B cell (primary cell): ENCODE results near the gene ZPBP2. TPM values are rescaled to one million over a fixed set of nuclear protein-coding genes. Genes with fewer than 3 reads are reported as not detected.

Source experiments
- ATAC-seq: fragments of 200-7000 bp; cut with Tn5 transposase; one replicate; pipeline ENCODE4 v1.10.0; 2021; ENCODE audit warnings: low read depth, mild to moderate bottlenecking, moderate number of reproducible peaks, moderate library complexity
- CTCF ChIA-PET: fragments of 350-600 bp; sonication (Branson Sonifier 250); formaldehyde crosslinking; loops from one replicate; lab custom pipeline; 2021; ENCODE audit warnings: antibody characterized with exemption, inconsistent platforms; lab: Charles Lee
- POLR2A ChIA-PET: fragments of 350-600 bp; sonication (Branson Sonifier 250); formaldehyde crosslinking; loops from one replicate; lab custom pipeline; 2021; ENCODE audit warnings: antibody characterized with exemption; lab: Charles Lee
- DNase-seq: peaks from one replicate; pipeline ENCODE4 v3.0.0; 2013
- H2AFZ ChIP-seq: 2 replicates; pipeline ENCODE4 v1.6.1; 2012; ENCODE audit warnings: mild to moderate bottlenecking, low read depth, low read length; ENCODE audit not compliant: insufficient read depth, poor library complexity, severe bottlenecking
- H3K27ac ChIP-seq, 2 donors: 1 replicate in 1 of 2; 2 replicates in 1 of 2; pipeline ENCODE4 v1.5.1; 2012 to 2013; ENCODE audit warnings: low read length in 2 of 2, mild to moderate bottlenecking in 2 of 2, moderate library complexity in 1 of 2
- H3K27me3 ChIP-seq, 4 experiments: fragments of 200-600 bp in 1 of 4; sonication (generic) in 1 of 4; replicated peaks in 1 of 4; 1 replicate in 2 of 4; 2 replicates in 2 of 4; pipeline versions ENCODE4 v1.6.1 to v1.7.0; 2013 to 2016; ENCODE audit warnings: low read length in 3 of 4, mild to moderate bottlenecking in 2 of 4, mixed read lengths in 1 of 4, moderate library complexity in 1 of 4; ENCODE audit not compliant: insufficient read depth in 4 of 4, control insufficient read depth in 3 of 4; ENCODE audit errors: control extremely low read depth in 1 of 4
- H3K36me3 ChIP-seq, 2 experiments: replicated peaks in 1 of 2; 1 replicate in 1 of 2; 2 replicates in 1 of 2; pipeline versions ENCODE4 v1.6.1 to v1.7.1; 2013; ENCODE audit warnings: low read length in 1 of 2; ENCODE audit not compliant: insufficient read depth in 2 of 2, control insufficient read depth in 1 of 2; ENCODE audit errors: control extremely low read depth in 1 of 2, extremely low read depth in 1 of 2
- H3K4me1 ChIP-seq, 2 donors: fragments of 200-600 bp in 1 of 2; sonication (generic) in 1 of 2; 1 replicate in 1 of 2; 2 replicates in 1 of 2; pipeline versions ENCODE4 v1.5.1 to v1.6.1; 2013 to 2017; ENCODE audit warnings: low read length in 2 of 2; ENCODE audit not compliant: control insufficient read depth in 2 of 2, insufficient read depth in 2 of 2
- H3K4me2 ChIP-seq: replicated peaks from 2 replicates; pipeline ENCODE3; 2012; ENCODE audit warnings: mild to moderate bottlenecking, low read depth, low read length; ENCODE audit not compliant: poor library complexity, severe bottlenecking
- H3K4me3 ChIP-seq, 5 experiments: fragments of 200-600 bp in 1 of 5; sonication (generic) in 1 of 5; 1 replicate in 3 of 5; 2 replicates in 2 of 5; pipeline versions ENCODE4 v1.5.1 to v1.7.0; 2011 to 2016; ENCODE audit warnings: low read length in 4 of 5, mild to moderate bottlenecking in 4 of 5, low read depth in 2 of 5, control low read depth in 1 of 5, moderate library complexity in 1 of 5; ENCODE audit not compliant: insufficient read depth in 1 of 5; ENCODE audit errors: control extremely low read depth in 1 of 5, extremely low read depth in 1 of 5
- H3K79me2 ChIP-seq: fragments of 200-600 bp; sonication (generic); one replicate; pipeline ENCODE4 v1.6.0; 2016; ENCODE audit warnings: low read length; ENCODE audit not compliant: control insufficient read depth, insufficient read depth
- H3K9ac ChIP-seq: fragments of 200-600 bp; sonication (generic); 2 replicates; pipeline ENCODE4 v1.6.1; 2017; ENCODE audit warnings: mild to moderate bottlenecking, low read length, moderate library complexity
- H3K9me3 ChIP-seq, 3 donors: one replicate each; pipeline versions ENCODE4 v1.6.1 to v1.7.1; 2013; ENCODE audit warnings: low read length in 2 of 3; ENCODE audit not compliant: control insufficient read depth in 2 of 3, insufficient read depth in 1 of 3; ENCODE audit errors: control extremely low read depth in 1 of 3
- H4K20me1 ChIP-seq: 2 replicates; pipeline ENCODE4 v1.6.0; 2012; ENCODE audit warnings: mild to moderate bottlenecking, low read length; ENCODE audit not compliant: insufficient read depth, control insufficient read depth, poor library complexity, severe bottlenecking
- H3K27ac Mint-ChIP-seq: one replicate; pipeline ENCODE4 v1.8.0; 2021; ENCODE audit warnings: mixed read lengths
- H3K27me3 Mint-ChIP-seq: one replicate; pipeline ENCODE4 v1.8.0; 2021; ENCODE audit warnings: mixed read lengths
- H3K4me1 Mint-ChIP-seq: one replicate; pipeline ENCODE4 v1.8.0; 2021; ENCODE audit warnings: mixed read lengths
- H3K4me3 Mint-ChIP-seq: one replicate; pipeline ENCODE4 v1.8.0; 2021; ENCODE audit warnings: mixed read lengths
- H3K9me3 Mint-ChIP-seq: one replicate; pipeline ENCODE4 v1.8.0; 2022; ENCODE audit warnings: mixed read lengths; ENCODE audit not compliant: insufficient read depth
- CTCF ChIP-seq: fragments of 200-600 bp; IDR thresholded peaks from one replicate; pipeline ENCODE4 v1.8.0; 2022; ENCODE audit warnings: antibody characterized with exemption, mild to moderate bottlenecking
- EZH2 ChIP-seq: IDR thresholded peaks from 2 replicates; pipeline ENCODE4 v1.6.1; 2012; ENCODE audit warnings: borderline replicate concordance, low read depth, mild to moderate bottlenecking, moderate library complexity, low read length; ENCODE audit not compliant: insufficient read depth, poor library complexity, severe bottlenecking
- WGBS: methylation state at CpG from one replicate; pipeline ENCODE4 v1.1.5; 2013; ENCODE audit warnings: missing lambda C conversion rate; ENCODE audit not compliant: insufficient coverage; 5-methylcytosine and 5-hydroxymethylcytosine counted together
- intact Hi-C: fragments of 100-400 bp; cut with micrococcal nuclease; formaldehyde crosslinking; loops from one replicate; pipeline ENCODE4 v1.10.0; 2022
- polyA plus RNA-seq: library from polyadenylated mRNA; depleted of rRNA; stranded (reverse); fragments of >200 nt; gene quantifications from 2 replicates; pipeline ENCODE4 v1.2.3, GENCODE V29; 2012
- total RNA-seq, 2 donors: library from RNA; stranded (reverse); fragments of 120-200 nt in 1 of 2; gene quantifications; 1 replicate in 1 of 2; 2 replicates in 1 of 2; pipeline versions ENCODE4 v1.2.3 to v1.2.4, GENCODE V29; 2013 to 2022

ZPBP2 gene
- total and polyA plus RNA-seq, 2 donors (not counting 1 experiment from before 2014, with no cell fraction given): 1.6 to 1.7 TPM

GRCh38 chr17:39921323-39921722 is 53.3 kb downstream of the ZPBP2 start:
- intact Hi-C loops: loop anchor here (10.0 kb wide), 1 partner anchor 167 kb away; no protein-coding TSS in a partner anchor
- no peak for TF ChIP-seq EZH2
- no peak for TF ChIP-seq CTCF
- Histone ChIP-seq H3K27me3 (no peaks in the 10 kb centered on the region), H3K9ac (no peak overlapping the region), H4K20me1 (peaks cover 39% of the 10 kb centered on the region), H3K27ac (peak overlapping the region; percentile 47 to 60), H3K4me3 (no peak overlapping the region), H3K79me2 (peaks cover 37% of the 10 kb centered on the region), H3K4me2 (peak overlapping the region; percentile 29), H3K36me3 (peaks cover 2 to 47% of the 10 kb centered on the region in 2 experiments), H2AFZ (peak overlapping the region; percentile 10), H3K4me1 (peaks cover 32 to 41% of the 10 kb centered on the region in 2 donors), H3K9me3 (no peaks in the 10 kb centered on the region)
- no peak for DNase-seq
- ChIA-PET POLR2A (no interaction called here), CTCF (interaction anchor here (2.2 kb wide), 1 partner anchor 37 kb away, joined by 7 read pairs; no protein-coding TSS in a partner anchor)
- ATAC-seq: peak; percentile 52
- H3K4me3 Mint-ChIP-seq: peak overlapping the region; percentile 61
- no peaks in the 10 kb centered on the region for H3K9me3 Mint-ChIP-seq
- H3K4me1 Mint-ChIP-seq: peaks cover 52% of the 10 kb centered on the region
- 63% methylated on average over 4 of the region's 5 CpGs for WGBS
- no peaks in the 10 kb centered on the region for H3K27me3 Mint-ChIP-seq
- peak overlapping the region; percentile 80 for H3K27ac Mint-ChIP-seq

- no peak for ATAC-seq
- peak overlapping the region; percentile 80 for H3K27ac Mint-ChIP-seq
- H3K9me3 ChIP-seq: no peaks in the 10 kb centered on the region
- ChIA-PET CTCF (interaction anchor here (0.7 to 2.2 kb wide), 3 partner anchors 18 to 300 kb away, joined by 3 to 7 read pairs (median 3); no protein-coding TSS in a partner anchor), POLR2A (no interaction called here)
- H3K27ac ChIP-seq: peak overlapping the region; percentile 47 to 60
- 97% methylated on average over 4 of the region's 6 CpGs for WGBS
- H2AFZ ChIP-seq: no peak overlapping the region
- intact Hi-C loops: loop anchor here (10.0 kb wide), 1 partner anchor 167 kb away; no protein-coding TSS in a partner anchor
- peaks cover 57% of the 10 kb centered on the region for H3K4me1 Mint-ChIP-seq
- peaks cover 44% of the 10 kb centered on the region for H3K79me2 ChIP-seq
- no peaks in the 10 kb centered on the region for H3K27me3 ChIP-seq
- peaks cover 2 to 47% of the 10 kb centered on the region in 2 experiments for H3K36me3 ChIP-seq
- H3K9me3 Mint-ChIP-seq: no peaks in the 10 kb centered on the region
- H4K20me1 ChIP-seq: peaks cover 46% of the 10 kb centered on the region
- no peaks in the 10 kb centered on the region for H3K27me3 Mint-ChIP-seq
- peaks cover 36 to 47% of the 10 kb centered on the region in 2 donors for H3K4me1 ChIP-seq
- TF ChIP-seq CTCF (no peak), EZH2 (no peak)
- no peak overlapping the region for H3K4me3 Mint-ChIP-seq
- no peak overlapping the region for H3K4me3 ChIP-seq
- H3K9ac ChIP-seq: no peak overlapping the region
- DNase-seq: no peak
- H3K4me2 ChIP-seq: peak overlapping the region; percentile 14
These were observed 54.0 kb downstream of the ZPBP2 start for GRCh38 chr17:39922006-39922405.
